Activated CD8-positive, alpha-beta memory T cell treated with anti-CD3 and anti-CD28 coated beads, Interleukin-2, amount 50 U/mL, for 48 hours (primary cell): ENCODE data around the gene KDM4B.

Experiments
- DNase-seq: peaks from one replicate; pipeline ENCODE4 v3.0.0-alpha.2; 2020

KDM4B gene

GRCh38 chr19:5093948-5094718 lies 125.2 kb downstream of the KDM4B start:
- DNase-seq, result no peak

DNA sequence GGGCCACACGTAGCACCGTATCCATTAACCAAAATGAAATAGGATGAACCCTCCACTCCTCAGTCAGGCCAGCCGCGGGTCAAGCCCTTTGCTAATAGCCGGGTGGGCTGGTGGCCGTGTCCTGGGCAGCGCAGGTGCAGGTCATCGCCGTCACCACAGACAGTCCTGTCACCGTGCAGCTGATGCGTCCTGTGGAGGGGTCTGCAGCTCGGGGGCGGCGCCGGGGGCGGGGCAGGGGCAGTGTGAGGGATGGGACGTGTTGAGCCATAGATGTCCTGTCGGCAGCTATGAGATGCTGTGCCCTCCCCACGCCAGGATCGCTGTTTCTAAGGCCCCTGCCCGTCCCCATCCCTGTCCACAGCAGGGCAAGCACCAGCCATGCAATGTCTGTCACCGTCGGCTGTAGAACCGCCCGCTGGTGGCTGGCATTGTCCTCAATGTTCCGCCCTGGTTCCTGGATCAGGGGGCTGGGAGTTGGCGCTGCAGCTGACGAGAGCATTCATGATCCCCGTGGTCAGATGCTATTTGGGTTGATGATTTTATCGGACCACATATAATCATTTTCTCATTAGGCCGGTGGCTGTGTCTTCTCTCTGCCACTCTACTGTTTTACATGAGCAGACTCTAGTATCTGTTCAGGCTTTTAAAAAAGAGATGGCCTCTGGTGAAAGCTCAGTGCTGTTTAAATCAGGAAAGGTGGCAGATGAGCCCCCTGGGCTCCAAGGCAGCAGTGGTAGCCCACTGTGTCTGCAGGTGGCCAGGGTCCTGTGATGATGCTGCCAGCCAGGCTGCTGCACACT lies 126.1 kb downstream of the KDM4B start:
- no peak for DNase-seq

GRCh38 chr19:5095568-5095850 lies 126.6 kb downstream of the KDM4B start:
- no peak for DNase-seq

DNA sequence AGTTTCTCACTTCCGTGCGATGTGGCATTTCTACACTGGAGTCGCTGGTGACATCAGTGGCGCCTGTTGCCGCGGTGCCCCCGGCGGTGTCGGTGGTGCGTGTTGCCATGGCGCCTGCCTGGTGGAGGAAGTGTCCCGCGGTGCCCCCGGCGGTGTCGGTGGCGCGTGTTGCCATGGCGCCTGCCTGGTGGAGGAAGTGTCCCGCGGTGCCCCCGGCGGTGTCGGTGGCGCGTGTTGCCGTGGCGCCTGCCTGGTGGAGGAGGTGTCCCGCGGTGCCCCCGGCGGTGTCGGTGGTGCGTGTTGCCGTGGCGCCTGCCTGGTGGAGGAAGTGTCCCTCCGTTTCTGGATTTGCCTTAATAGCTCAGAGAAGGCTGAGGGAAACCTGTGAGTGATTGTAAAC lies 127.6 kb downstream of the KDM4B start:
- DNase-seq, result no peak

DNA sequence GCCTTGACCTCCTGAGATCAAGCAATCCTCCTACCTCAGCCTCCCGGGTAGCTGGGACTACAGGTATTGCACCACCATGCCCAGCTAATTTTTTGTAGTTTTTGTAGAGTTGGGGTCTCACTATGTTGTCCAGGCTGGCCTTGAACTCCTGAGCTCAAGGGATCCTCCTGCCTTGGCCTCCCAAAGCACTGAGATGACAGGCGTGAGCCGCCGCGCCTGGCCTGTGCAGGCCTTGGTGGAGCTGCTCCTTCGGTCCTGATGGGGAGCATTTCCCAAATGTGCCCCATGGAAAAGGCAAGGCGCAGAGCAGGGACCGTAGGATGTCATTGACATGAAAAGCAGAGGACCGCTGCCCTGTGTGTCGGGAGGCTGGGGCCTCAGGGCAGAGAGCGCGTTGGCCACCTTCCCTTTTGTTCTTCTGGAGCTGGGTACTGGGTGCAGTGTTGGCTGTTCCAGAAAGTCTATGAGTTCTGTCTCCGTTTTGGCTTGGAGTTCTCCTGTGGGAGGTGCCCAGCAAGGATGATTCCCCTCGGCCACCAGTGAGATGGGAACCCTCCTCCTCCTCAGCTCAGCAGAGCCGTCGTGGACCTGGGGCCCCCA lies 128.5 kb downstream of the KDM4B start:
- no peak for DNase-seq

DNA sequence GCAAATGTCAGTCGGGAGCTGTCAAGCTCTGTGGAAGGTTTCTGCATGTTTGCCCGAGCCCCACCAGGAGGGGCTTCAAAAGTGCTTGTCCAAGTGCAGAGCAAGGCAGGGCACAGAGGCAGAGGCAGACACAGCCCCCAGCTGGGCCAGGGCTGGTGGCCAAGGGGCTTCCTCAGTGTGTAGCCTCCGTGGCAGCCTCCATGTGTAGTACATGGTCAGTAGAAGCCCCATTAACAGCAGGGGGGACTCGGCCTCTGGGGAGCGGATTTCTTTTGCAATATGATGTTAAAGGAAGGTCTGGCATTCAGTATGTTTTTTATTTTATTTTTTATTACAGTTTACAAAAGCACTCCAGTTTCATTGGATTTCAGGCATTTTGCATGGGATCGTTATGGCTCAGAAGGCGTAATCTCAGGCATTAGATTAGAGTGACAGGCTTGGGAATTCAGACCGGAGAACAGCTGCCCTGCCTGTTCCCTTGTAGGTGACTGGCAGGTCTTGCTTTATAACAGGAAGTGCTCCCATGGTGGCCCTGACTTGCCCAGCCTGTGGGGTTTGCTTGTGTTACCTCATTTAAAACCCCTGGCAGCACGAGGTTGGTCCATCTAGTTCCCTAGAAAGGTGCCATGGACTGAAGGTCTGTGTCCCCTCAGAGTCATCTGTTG lies 129.2 kb downstream of the KDM4B start:
- no peak for DNase-seq

DNA sequence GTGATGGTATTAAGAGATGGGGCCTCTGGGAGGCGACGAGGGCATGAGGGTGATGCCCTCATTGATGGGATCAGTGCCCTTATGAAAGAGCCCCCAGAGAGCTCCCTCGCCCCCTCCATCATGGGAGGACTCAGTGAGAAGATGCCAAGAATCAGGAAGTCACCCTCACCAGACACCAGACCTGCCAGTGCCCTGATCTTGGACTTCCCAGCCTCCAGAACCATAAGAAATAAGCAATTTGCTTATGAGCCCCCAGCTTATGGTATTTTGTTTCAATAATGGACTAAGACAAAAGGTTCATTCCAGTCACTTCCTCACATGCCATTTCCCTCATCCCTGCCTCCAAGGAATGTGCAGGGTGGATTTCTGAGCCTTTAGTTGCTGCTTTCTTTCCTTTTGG lies 129.7 kb downstream of the KDM4B start:
- no peak for DNase-seq

- no peak for DNase-seq
Observed at GRCh38 chr19:5099701-5100221, 130.8 kb downstream of the KDM4B start.

DNA sequence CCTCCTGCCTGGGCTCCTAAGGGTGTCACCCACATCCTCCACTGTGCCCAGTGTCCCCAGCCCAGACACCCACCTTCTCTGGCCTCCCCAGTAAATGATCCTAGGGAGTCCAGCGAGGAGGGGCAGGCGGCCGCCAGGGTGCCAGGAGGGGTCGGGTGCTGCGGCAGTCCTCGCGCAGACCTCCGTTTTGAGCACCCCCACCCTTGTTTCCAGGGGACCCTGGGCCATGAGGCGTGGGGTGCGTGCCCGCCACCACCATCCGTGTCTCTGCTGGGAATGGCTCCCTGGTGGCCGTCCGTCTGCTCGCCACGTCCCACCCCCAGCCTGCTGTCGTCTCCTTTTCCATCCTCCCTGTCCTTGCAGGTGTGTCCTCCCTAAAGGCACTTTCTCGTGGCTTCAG lies 133.0 kb downstream of the KDM4B start:
- DNase-seq, result no peak

- DNase-seq, result no peak
Observed at GRCh38 chr19:5102520-5102919, 133.6 kb downstream of the KDM4B start.

- no peak for DNase-seq
Observed at GRCh38 chr19:5103061-5103701, 134.3 kb downstream of the KDM4B start.

GRCh38 chr19:5103812-5104410 lies 135.0 kb downstream of the KDM4B start:
- no peak for DNase-seq

DNA sequence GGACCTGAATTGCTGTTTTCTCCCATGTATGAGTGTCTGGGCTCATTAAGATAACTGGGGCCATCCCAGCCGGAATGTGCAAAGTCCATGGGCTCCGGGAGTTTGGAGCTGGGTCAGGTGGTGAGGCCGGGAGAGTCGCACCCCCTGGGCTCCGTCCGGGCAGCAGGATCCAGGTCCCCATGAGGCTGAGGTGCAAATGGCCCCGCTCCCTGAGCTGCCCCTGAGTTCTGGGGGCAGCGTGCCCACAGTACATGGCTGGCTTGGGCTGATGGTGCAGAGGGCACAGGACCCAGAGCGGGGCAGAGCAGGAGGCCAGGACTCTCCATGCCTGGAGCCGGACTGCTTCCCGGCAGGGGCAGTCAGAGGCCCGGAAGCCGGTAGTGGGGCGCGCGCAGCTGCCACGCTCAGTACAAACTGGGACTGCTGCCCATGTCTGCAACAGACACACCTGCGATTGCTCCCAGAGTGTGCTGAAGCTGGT lies 136.0 kb downstream of the KDM4B start:
- DNase-seq, result no peak

- no peak for DNase-seq
Observed at GRCh38 chr19:5106191-5106726, 137.3 kb downstream of the KDM4B start.

DNA sequence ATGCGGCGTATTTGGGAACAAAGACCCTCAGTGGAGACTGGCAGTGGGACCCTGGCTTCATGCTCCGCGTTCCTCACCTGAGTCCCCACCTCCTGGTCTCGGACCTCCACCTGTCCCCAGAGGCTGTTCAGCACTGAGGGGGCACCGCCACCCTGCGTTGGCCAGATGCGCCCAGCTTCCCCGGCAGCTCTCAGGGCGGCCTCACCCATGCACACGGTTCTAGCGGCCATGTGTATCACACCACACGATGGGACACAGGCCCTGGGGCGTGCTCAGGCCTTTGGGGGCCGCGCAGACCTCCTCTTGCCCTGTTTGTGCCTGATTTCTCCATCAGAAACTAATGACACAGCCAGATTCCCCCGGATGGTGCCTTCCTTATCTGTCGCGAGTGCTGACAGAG lies 138.1 kb downstream of the KDM4B start:
- no peak for DNase-seq

DNA sequence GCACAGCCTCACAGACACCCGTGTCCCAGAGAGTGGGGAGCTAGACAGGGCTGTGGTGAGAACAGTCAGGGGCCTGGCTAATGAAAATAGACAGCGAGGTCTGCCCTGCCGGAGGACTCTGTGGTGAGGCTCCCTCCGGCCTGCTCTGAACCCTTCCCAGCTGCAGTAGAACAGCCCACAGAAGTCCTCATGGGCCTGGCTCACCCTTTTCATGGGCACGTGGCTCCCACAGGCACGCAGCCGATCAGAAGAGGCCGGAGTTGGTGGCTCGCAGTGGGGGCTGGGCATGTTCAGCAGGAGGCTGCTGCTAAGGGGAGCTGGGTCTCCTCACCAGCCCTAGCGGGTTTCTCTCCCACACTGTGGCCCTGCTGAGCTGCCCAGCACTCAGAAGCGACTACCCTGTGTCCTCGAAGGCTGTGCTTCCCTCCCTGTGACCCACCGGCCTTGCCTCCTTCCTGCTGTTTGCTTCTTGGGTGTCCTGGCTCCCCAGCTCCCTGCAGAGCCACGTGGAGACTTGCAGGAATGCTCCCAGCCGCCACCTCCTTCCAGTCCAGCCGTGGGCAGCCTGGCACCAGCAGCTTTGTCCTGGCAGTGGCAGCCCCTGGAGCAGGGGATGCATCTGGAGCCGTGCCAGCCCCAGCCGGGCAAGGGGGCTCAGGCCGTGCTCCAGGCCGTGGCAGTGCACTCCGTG lies 138.7 kb downstream of the KDM4B start:
- no peak for DNase-seq

DNA sequence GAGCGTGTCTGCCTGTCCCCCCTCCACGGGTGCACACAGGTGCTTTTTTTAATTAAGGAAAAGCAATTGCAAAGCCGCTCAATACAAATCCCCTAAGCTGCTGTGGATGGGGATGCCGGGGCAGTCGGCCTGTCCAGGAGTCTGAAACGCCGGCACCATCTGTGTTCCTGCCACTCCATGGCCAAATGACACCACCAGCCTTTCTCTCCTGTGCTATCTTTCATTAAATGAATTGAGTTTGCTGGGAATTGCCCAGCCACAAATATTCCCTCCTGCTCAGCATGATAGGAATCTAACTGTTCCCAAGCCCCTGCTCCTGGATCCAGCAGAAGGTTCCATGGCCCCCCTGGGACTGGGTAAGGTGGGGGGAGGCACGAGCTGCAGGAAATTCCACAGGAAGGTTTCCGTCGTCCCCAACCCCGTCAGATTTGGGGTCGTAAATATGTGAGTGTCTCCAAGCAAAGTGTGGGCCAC lies 139.2 kb downstream of the KDM4B start:
- no peak for DNase-seq

- DNase-seq, result no peak
Observed at GRCh38 chr19:5108866-5109265, 140.0 kb downstream of the KDM4B start.

DNA sequence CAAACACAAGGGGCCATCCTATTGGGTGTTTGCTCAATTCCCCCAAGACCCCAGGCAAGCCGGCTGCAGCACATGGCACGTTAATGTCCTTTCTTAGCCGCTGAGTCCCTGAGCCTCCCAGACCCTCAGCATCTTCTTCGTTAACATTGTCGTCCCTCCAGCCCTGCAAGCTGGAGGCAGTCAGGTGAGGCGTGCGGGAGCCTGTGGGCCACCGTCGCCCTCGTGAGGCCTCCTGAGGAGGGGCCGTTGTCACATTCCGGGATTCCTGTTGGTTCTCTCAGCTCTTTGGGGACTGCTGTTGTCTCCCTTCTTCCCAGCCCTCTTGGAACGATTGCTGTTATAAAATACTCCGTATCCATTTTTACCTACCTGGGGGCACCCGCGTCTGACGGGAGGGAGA lies 140.6 kb downstream of the KDM4B start:
- no peak for DNase-seq

DNA sequence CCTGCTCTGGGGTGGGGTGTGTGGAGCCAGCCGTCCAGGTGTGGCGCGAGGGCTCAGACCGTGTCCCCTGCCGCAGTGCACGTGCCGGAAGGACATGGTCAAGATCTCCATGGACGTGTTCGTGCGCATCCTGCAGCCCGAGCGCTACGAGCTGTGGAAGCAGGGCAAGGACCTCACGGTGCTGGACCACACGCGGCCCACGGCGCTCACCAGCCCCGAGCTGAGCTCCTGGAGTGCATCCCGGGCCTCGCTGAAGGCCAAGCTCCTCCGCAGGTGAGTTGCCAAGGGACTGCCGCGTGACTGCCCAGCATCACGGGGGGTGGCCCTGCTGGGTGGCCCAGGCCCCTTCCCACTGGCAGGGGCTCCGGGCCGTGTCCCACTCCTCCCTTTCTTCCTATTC lies 141.6 kb downstream of the KDM4B start:
- no peak for DNase-seq

DNA sequence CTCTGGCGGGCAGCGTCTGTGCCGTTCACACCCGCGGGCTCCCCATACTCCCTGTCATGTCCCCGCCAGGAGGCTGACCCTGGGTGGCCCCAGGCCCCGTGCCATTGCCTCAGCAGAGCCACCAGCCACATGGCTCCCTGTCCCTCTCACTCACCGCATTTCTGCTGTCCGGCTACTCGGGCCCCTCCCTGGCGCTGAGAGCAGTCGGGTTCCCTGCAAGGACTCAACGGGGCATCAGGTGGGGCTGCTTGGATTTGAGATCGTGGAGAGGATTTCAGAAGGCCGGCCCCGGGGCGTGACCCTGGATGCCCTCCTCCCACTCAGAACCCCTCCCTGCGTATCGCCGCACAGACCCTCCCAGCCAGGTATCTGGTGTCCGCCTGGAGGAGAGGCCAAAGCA lies 142.1 kb downstream of the KDM4B start:
- DNase-seq, result no peak
